NOMO-1 treated with DMSO at 0.1 percent for 48 hours (cell line): ENCODE data around the gene PTPRC.

Experiments
- DNase-seq: peaks from one replicate; lab custom pipeline; 2025; ENCODE audit not compliant: unreplicated experiment; lab: John Stamatoyannopoulos, UW

The PTPRC gene

GRCh38 chr1:198797656-198798055 lies 158.8 kb downstream of the PTPRC start:
- DNase-seq, result no peak

- no peak for DNase-seq
Measured at GRCh38 chr1:198798923-198799386, 160.1 kb downstream of the PTPRC start.

- no peak for DNase-seq
Measured at GRCh38 chr1:198805498-198806151, 166.8 kb downstream of the PTPRC start.

- DNase-seq, result no peak
Measured at GRCh38 chr1:198806861-198807260, 168.0 kb downstream of the PTPRC start.
